ENCODE data around the gene SPTSSB.

DNA sequence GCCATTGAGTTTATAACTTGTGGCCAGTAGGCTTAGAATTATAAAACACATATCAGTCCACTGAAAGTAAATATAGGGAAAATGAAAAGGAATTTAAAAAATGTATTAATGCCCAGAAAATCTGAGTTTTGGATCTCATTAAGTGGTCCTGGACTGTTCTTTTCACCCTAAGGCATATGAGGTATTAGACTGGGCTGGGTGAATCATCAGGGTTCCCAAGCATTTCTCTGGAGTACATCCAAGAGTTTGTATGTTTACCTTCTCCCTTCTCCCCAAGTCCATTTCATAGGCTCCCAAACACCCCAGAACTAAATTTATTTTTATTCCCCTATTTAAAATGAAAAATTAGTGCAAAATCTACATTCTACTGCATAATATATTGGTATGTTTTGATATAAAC, 31.9 kb upstream of the SPTSSB start:
- TF ChIP-seq, protein P1, sequence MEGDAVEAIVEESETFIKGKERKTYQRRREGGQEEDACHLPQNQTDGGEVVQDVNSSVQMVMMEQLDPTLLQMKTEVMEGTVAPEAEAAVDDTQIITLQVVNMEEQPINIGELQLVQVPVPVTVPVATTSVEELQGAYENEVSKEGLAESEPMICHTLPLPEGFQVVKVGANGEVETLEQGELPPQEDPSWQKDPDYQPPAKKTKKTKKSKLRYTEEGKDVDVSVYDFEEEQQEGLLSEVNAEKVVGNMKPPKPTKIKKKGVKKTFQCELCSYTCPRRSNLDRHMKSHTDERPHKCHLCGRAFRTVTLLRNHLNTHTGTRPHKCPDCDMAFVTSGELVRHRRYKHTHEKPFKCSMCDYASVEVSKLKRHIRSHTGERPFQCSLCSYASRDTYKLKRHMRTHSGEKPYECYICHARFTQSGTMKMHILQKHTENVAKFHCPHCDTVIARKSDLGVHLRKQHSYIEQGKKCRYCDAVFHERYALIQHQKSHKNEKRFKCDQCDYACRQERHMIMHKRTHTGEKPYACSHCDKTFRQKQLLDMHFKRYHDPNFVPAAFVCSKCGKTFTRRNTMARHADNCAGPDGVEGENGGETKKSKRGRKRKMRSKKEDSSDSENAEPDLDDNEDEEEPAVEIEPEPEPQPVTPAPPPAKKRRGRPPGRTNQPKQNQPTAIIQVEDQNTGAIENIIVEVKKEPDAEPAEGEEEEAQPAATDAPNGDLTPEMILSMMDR (IDR thresholded peaks at IDR 0.05): no peak
- TF ChIP-seq POLR2A (IDR thresholded peaks at IDR 0.05): no peak
